Neural progenitor cell (in vitro differentiated cells): ENCODE measurements around the gene TMEM127. TPM values are rescaled to one million over a fixed set of nuclear protein-coding genes. Genes with fewer than 3 reads are reported as not detected.
A peak's percentile ranks its signal among the peaks of the same experiment; 100 is the strongest.

Experiments used
- DNase-seq: peaks from one replicate; pipeline ENCODE4 v3.0.0-alpha.2; 2016; ENCODE audit warnings: low spot score
- H2AFZ ChIP-seq: fragments of 200-600 bp; sonication (generic); replicated peaks from 2 replicates; pipeline ENCODE4 v1.6.1; 2016; ENCODE audit warnings: antibody characterized with exemption
- H3F3A ChIP-seq: fragments of 200-600 bp; sonication (generic); 2 replicates; pipeline ENCODE4 v1.6.1; 2016; ENCODE audit warnings: antibody characterized with exemption, low read depth
- H3K27ac ChIP-seq: fragments of 200-600 bp; sonication (generic); 2 replicates; pipeline ENCODE4 v1.5.1; 2016; ENCODE audit warnings: mild to moderate bottlenecking
- H3K27me3 ChIP-seq: fragments of 200-600 bp; sonication (generic); 2 replicates; pipeline ENCODE4 v1.6.1; 2016; ENCODE audit warnings: mild to moderate bottlenecking, moderate library complexity
- H3K36me3 ChIP-seq: fragments of 200-600 bp; sonication (generic); 2 replicates; pipeline ENCODE4 v1.5.1; 2016
- H3K4me1 ChIP-seq: fragments of 200-600 bp; sonication (generic); 2 replicates; pipeline ENCODE4 v1.6.1; 2016; ENCODE audit warnings: mixed run types
- H3K4me2 ChIP-seq: fragments of 200-600 bp; sonication (generic); 2 replicates; pipeline ENCODE4 v1.6.1; 2016
- H3K4me3 ChIP-seq: fragments of 200-600 bp; sonication (generic); 2 replicates; pipeline ENCODE4 v1.5.1; 2016
- H3K79me2 ChIP-seq: fragments of 200-600 bp; sonication (generic); 2 replicates; pipeline ENCODE4 v1.6.1; 2016; ENCODE audit warnings: low read depth
- H3K9ac ChIP-seq: fragments of 200-600 bp; sonication (generic); 2 replicates; pipeline ENCODE4 v1.6.1; 2016
- H3K9me3 ChIP-seq: fragments of 200-600 bp; sonication (generic); 2 replicates; pipeline ENCODE4 v1.5.1; 2016; ENCODE audit warnings: low read depth
- H4K20me1 ChIP-seq: fragments of 200-600 bp; sonication (generic); 2 replicates; pipeline ENCODE4 v1.6.1; 2016; ENCODE audit warnings: low read depth
- H3K27ac Mint-ChIP-seq: 3 replicates; pipeline ENCODE4 v1.8.0; 2021; ENCODE audit warnings: mixed read lengths
- H3K27me3 Mint-ChIP-seq: 2 replicates; pipeline ENCODE4 v1.8.0; 2022; ENCODE audit warnings: low read depth, mild to moderate bottlenecking, inconsistent platforms, moderate library complexity, mixed read lengths; ENCODE audit not compliant: insufficient read depth
- H3K36me3 Mint-ChIP-seq: 3 replicates; pipeline ENCODE4 v1.8.0; 2021; ENCODE audit warnings: mixed read lengths
- H3K4me1 Mint-ChIP-seq: 3 replicates; pipeline ENCODE4 v1.8.0; 2021; ENCODE audit warnings: mixed read lengths
- H3K4me3 Mint-ChIP-seq: 3 replicates; pipeline ENCODE4 v1.8.0; 2021; ENCODE audit warnings: mild to moderate bottlenecking, moderate library complexity, mixed read lengths
- H3K9me3 Mint-ChIP-seq: 3 replicates; pipeline ENCODE4 v1.8.0; 2020; ENCODE audit warnings: mixed read lengths
- EZH2 ChIP-seq: fragments of 200-600 bp; sonication (generic); IDR thresholded peaks from 2 replicates; pipeline ENCODE4 v1.6.1; 2017; ENCODE audit warnings: antibody characterized with exemption, mild to moderate bottlenecking, moderate library complexity
- EZH2phosphoT487 ChIP-seq: fragments of 200-600 bp; sonication (generic); IDR thresholded peaks from 2 replicates; pipeline ENCODE4 v1.6.1; 2017; ENCODE audit warnings: antibody characterized with exemption
- total RNA-seq: library from RNA; depleted of rRNA; stranded (reverse); fragments of >200 nt; gene quantifications from 2 replicates; pipeline ENCODE4 v1.2.3, GENCODE V29; 2015; ENCODE audit warnings: low replicate concordance
- TF ChIP-seq, protein P1 (sequence below): fragments of 200-600 bp; sonication (generic); IDR thresholded peaks from 2 replicates; pipeline ENCODE4 v1.5.1; 2017; ENCODE audit warnings: antibody characterized with exemption, mild to moderate bottlenecking

TMEM127 gene
- total RNA-seq, 1 donor from 2014 or later, result 9.1 TPM

DNA sequence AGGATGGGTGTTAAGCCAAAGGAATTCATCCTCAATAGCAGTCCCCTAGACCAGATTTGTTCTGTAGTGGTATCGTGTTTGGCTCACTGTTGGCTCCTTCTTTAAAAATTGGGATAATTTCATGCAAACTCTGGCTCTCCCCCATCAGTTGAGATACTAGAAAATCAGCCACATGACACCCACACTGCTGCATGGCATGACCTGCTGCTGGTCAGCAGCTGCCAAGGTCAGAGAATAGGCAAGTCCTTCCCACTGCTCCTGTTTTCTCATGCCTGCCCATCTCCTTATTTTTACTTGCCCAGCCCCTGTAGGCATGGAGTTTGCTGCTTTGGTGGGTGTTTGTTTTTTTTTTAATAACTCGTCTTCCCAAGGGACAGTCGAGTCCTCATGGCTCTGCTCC is 40.6 kb upstream of the TMEM127 start:
- Histone ChIP-seq H3K36me3 (peaks cover 19% of the 10 kb centered on the region), H3K9me3 (no peaks in the 10 kb centered on the region), H3K27me3 (no peaks in the 10 kb centered on the region), H3K4me1 (peaks cover 16% of the 10 kb centered on the region), H3K27ac (no peak overlapping the region), H4K20me1 (peaks cover 24% of the 10 kb centered on the region), H3F3A (peaks cover 8% of the 10 kb centered on the region), H3K9ac (peak overlapping the region; percentile 85), H3K4me2 (peak overlapping the region; percentile 85), H2AFZ (no peak overlapping the region), H3K4me3 (peak overlapping the region; percentile 94), H3K79me2 (peaks cover 50% of the 10 kb centered on the region)
- H3K4me3 Mint-ChIP-seq, result peak overlapping the region; percentile 100
- TF ChIP-seq EZH2 (no peak), EZH2phosphoT487 (no peak)
- TF ChIP-seq, protein P1, sequence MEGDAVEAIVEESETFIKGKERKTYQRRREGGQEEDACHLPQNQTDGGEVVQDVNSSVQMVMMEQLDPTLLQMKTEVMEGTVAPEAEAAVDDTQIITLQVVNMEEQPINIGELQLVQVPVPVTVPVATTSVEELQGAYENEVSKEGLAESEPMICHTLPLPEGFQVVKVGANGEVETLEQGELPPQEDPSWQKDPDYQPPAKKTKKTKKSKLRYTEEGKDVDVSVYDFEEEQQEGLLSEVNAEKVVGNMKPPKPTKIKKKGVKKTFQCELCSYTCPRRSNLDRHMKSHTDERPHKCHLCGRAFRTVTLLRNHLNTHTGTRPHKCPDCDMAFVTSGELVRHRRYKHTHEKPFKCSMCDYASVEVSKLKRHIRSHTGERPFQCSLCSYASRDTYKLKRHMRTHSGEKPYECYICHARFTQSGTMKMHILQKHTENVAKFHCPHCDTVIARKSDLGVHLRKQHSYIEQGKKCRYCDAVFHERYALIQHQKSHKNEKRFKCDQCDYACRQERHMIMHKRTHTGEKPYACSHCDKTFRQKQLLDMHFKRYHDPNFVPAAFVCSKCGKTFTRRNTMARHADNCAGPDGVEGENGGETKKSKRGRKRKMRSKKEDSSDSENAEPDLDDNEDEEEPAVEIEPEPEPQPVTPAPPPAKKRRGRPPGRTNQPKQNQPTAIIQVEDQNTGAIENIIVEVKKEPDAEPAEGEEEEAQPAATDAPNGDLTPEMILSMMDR, result no peak
- peaks cover 24% of the 10 kb centered on the region for H3K36me3 Mint-ChIP-seq
- DNase-seq, result no peak
- peaks cover 2% of the 10 kb centered on the region for H3K27me3 Mint-ChIP-seq
- H3K27ac Mint-ChIP-seq, result peak overlapping the region; percentile 99
- no peaks in the 10 kb centered on the region for H3K9me3 Mint-ChIP-seq
- peaks cover 25% of the 10 kb centered on the region for H3K4me1 Mint-ChIP-seq

DNA sequence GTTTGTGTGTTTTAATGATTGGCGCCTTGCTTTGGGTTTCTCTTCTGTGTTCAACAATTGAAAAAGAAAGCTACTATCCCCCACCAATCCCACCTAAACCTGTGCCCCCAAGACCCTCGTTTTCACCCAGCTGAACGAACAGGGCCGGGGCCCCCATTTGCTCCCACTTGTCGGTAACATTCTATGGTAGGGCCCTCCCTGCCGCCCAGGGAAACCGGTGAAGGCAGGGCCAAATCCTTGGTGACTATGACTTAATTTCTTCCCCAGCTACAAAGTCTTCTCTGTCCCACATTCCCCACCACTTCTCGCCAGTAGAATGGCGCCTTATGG is 40.1 kb upstream of the TMEM127 start:
- Histone ChIP-seq H3K4me2 (peak overlapping the region; percentile 85), H4K20me1 (peaks cover 27% of the 10 kb centered on the region), H3K9me3 (no peaks in the 10 kb centered on the region), H3K27ac (no peak overlapping the region), H3K79me2 (peaks cover 54% of the 10 kb centered on the region), H3K36me3 (peaks cover 19% of the 10 kb centered on the region), H3F3A (peaks cover 8% of the 10 kb centered on the region), H2AFZ (peak overlapping the region; percentile 85), H3K27me3 (no peaks in the 10 kb centered on the region), H3K4me3 (peak overlapping the region; percentile 94), H3K4me1 (peaks cover 16% of the 10 kb centered on the region), H3K9ac (peak overlapping the region; percentile 85)
- Mint-ChIP-seq H3K36me3 (peaks cover 27% of the 10 kb centered on the region), H3K4me3 (peak overlapping the region; percentile 100), H3K27me3 (peaks cover 2% of the 10 kb centered on the region), H3K27ac (peak overlapping the region; percentile 99), H3K4me1 (peaks cover 25% of the 10 kb centered on the region), H3K9me3 (no peaks in the 10 kb centered on the region)
- DNase-seq, result no peak
- TF ChIP-seq, protein P1, result no peak
- no peak for TF ChIP-seq EZH2phosphoT487
- no peak for TF ChIP-seq EZH2

DNA sequence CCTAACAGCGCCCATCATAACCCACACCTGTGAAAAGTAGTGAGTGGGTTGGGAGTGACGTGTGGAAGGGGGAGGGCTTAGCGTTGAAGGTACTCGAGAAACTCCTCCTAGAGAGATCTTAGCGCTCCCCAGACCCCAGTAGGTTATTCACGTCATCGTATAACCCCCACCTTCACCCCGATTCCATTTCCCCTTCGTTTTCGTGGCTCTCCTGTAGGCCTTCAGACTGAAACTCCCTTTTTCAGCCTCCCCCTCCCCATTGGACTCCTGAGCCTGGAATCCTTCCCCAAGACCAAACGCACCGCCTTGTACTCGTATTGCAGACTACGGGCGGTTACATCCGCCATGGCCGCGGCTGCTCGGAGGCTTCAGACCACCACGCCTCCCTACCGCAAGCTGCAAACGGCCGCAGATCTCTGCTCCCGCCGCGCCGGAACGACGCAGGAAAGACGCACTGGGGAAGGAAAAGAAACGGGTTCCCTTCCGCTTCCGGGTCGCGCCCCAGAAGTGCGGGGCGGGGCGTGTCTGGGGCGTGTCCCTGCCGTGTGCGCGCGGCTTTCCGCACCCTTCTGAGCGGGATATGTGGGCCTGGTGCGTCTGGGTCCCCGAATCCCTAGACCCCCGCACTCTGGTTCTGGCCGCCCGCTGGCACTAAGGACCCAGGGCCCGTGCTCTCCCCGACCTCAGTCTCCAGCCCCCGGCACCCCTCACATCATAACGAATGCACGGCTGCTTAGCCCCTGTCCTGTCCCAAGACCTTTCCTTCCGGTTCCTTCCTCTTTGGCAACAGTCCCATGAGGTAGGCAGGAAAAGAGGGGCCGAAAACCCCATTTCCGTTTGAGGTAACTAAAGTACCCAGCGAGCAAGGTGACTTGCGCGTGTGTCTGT is 39.5 kb upstream of the TMEM127 start, which contains the start of gene SNRNP200:
SNRNP200 (minus strand) TSS at position 456 of the 888 bp plus-strand sequence; CDS start at position 347, 109 bp downstream.
- Mint-ChIP-seq H3K36me3 (peaks cover 29% of the 10 kb centered on the region), H3K4me3 (peak within 1 kb of the TSS; percentile 100), H3K27me3 (peaks cover 2% of the 10 kb centered on the region), H3K9me3 (no peaks in the 10 kb centered on the region), H3K27ac (peak within 1 kb of the TSS; percentile 99), H3K4me1 (peaks cover 25% of the 10 kb centered on the region)
- peaks cover 19% of the 10 kb centered on the region for H3K36me3 ChIP-seq
- H3K4me1 ChIP-seq, result peaks cover 16% of the 10 kb centered on the region
- H4K20me1 ChIP-seq, result peaks cover 27% of the 10 kb centered on the region
- DNase-seq, result peak; percentile 93
- H3K27me3 ChIP-seq, result no peaks in the 10 kb centered on the region
- peak within 1 kb of the TSS; percentile 94 for H3K4me3 ChIP-seq
- H3K9me3 ChIP-seq, result no peaks in the 10 kb centered on the region
- peak within 1 kb of the TSS; percentile 62 for H3K27ac ChIP-seq
- TF ChIP-seq EZH2 (no peak), EZH2phosphoT487 (no peak)
- TF ChIP-seq, protein P1, result no peak
- peak within 1 kb of the TSS; percentile 85 for H3K9ac ChIP-seq
- peak within 1 kb of the TSS; percentile 85 for H2AFZ ChIP-seq
- peak within 1 kb of the TSS; percentile 85 for H3K4me2 ChIP-seq
- peaks cover 56% of the 10 kb centered on the region for H3K79me2 ChIP-seq
- peaks cover 8% of the 10 kb centered on the region for H3F3A ChIP-seq
